HG03378 (cell line): Measurements from ENCODE around the gene CAMKK1.
"Not testable (repeated sequence)": the region's sequence is repeated elsewhere in the genome, so short reads cannot be mapped to it uniquely, and the experiment has no call there.

Experiments used
- ATAC-seq: cut with Tn5 transposase; IDR thresholded peaks from one replicate; pipeline ENCODE4 v1.9.1; 2021; ENCODE audit warnings: mild to moderate bottlenecking, moderate library complexity; ENCODE audit not compliant: unreplicated experiment

The CAMKK1 gene

DNA sequence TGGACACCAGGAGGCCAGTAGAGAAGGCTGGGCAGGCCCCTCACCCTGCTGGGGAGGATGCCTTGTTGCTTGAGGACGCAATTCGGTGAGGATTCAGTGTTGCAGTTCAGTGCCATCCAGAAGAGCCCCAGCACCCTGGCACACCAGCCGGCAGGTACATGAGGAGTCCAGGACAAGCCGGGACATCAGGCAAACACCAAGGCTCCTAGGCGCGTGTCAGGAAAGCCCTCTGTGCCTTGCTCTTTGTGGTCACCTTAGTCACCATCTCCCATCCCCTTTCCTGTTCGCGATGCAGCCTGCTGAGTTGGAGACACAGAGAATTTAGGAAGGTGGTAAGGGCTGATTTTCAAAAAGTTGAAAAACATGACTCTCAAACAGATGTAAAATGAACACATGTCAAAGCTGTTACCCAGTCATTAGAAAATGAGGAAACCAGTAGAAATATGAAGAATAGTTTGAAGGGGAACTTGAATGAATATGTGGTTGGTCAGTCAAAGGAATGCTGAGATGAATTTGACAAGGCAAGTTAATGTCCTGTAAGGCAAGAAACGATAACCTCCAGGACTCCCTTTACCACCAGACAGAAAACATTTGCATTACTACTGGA, 44.5 kb downstream of the CAMKK1 start:
- ATAC-seq: no peak

DNA sequence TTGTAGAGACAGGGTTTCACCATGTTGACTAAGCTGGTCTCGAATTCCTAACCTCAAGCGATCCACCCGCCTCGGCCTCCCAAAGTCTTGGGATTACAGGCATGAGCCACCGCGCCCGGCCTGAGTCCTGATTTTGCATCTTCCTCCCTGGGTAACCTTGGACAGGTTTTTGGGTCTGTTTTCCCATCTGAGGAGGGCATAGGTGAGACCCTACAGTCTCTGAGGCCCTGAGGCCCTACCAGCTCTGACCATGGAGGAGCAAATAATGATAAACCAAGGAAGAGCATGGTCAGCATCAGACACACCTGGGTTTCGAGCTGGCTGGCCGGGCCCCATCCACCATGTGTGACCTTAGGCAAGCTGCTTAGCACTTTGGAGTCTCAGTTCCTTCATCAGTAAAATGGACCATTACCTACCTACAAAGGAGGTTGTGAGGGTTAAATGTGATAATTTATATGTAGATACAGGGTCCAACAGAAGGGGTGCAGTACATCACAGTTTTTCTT, 45.6 kb downstream of the CAMKK1 start:
- ATAC-seq: no peak

DNA sequence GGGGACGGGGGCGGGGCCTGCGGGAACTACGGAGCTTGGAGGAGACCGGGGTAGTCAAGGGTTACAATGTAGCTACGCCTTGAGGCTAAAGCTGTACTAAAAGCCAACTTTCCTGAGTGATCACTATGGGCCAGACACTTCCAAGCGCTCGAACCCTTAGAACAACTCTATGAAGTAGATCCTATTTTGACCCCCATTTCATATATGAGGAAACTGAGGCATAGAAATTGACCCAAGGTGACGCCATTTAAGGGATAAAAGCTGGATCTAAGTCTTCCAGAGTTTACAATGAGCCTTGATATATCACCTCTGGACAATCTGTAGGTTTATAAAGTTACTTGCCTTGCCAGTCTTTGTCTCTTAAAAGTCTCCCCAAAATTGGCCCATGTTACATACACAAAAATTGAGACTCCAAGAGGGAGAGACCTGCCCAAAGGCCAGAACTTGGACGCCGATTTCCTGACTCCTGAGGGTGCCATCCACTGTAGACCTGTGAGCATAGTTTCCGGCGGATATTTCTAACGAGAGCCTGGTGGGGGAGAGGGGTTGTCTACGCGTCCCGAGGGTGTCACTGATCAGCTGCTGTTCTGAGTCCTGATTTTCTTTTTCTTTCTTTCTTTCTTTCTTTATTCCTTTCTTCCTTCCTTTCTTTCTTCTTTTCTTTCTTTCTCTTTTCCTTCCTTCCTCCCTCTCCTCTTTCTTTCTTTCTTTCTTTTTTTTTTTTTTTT, 46.3 kb downstream of the CAMKK1 start:
- ATAC-seq: peak; percentile 39

DNA sequence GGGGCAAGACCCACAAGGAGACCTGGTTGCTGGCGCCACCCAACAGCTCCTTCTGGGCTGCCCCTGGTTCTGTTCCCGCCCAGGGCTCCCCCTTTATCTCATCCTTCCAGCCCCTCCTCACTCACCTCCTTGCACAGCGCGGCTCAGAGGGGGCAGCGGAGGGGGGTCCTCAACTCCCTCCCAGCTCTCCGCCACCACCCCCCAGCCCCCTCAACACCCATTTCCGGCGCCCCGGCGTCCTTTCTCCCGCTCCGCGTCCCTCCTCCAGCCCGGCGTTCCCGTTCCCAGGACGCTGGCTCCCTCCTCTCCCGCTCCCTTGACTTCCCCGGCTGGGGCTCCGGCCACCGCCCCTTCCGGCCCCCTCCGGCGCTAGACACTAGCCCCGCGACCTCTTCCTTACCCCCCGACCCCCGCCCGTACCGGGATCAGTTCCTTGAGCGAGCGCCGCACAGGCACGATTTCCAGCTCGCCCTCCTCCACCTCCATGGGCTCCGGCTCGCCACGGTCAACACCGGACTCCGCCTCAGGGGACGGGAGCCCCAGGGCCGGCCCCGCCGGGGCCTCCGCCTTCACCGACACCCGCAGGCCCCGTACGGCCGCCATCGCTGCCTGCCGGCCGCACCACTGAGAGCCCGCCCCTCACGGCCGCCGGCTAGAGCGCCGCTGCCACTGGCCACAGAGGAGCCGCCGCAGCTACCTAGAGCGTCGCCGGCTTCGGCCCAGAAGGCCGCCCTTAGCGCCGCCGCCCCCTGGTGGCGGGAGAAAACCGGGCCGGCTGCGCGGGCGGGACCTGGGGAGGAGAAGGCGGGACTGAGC, 47.0 kb downstream of the CAMKK1 start, which contains the start of gene NCBP3:
NCBP3 (minus strand) TSS at position 626 of the 816 bp plus-strand sequence; CDS start at position 603, 23 bp downstream.
- ATAC-seq: peak; percentile 58

DNA sequence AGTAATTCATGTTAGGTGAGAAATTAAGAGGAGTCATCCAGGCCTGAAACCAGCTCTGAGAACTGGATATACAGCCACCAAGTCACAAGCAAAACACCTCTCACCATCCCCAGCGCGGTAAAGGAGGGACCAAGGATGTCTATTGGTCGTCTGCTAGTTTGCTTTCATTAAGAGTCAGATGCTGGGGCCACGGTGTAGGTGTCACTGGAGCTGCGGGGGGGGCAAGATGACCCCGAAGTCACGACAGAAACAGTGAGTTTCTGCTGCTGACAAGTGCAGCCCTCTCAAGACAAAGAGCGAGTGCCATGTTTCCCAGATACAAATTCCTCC, 47.6 kb downstream of the CAMKK1 start:
- ATAC-seq: no peak

DNA sequence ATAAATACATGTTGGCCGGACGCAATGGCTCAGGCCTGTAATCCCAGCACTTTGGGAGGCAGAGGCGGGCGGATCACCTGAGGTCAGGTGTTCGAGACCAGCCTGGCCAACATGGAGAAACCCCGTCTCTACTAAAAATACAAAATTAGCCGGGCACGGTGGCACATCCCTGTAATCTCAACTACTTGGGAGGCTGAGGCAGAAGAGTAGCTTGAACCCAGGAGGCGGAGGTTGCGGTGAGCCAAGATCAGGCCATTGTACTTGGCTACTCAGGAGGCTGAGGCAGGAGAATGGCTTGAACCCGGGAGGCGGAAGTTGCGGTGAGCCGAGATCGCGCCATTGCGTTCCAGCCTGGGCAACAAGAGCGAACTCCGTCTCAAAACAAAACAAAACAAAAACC, 48.3 kb downstream of the CAMKK1 start:
- ATAC-seq: not testable (repeated sequence)

DNA sequence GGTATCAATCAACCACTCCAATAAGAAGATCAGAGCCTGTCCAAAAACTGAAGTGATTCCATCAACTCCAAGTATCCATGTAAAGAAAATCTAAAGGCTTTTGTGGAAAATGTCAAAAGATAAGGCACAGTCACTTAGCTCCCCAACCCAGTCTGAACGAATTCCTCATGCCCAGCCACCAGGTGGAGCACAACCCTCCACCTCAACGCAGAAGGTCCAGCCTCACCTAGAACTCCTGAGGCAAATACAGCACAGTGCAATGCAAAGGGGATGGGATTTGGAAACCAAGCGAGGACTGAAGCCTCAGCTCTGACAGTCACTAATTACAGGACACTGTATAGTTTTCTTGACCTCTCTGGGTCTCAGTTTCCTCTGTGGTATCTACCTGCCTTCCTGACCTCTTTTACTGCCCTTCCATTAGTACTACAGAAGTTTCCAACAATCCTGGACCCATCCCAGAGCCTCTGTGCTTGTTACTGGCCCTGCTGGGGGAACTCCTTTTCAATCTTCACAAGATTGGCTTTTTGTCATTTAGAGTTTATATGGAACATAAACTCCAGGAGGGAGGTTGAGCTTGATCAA, 48.8 kb downstream of the CAMKK1 start:
- ATAC-seq: no peak

DNA sequence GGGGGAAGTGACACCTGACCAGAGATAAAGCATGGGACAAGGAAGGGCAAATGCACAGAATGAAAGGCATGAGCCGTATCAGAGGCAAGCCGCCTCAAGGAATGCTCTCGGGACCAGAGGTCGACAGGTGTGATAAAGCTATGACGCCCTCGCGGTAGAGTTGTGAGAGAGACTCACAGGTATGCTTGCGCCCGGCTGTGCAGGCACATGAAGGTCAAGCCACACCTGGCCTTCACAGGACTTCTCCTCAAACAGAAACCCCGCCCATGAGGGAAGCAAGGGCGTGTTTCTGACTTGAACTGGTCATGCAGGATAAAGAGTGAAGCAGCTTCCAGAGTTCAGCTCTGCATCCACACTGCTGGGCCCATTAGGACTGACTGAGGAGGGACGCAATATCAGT, 54.6 kb downstream of the CAMKK1 start:
- no peak for ATAC-seq

DNA sequence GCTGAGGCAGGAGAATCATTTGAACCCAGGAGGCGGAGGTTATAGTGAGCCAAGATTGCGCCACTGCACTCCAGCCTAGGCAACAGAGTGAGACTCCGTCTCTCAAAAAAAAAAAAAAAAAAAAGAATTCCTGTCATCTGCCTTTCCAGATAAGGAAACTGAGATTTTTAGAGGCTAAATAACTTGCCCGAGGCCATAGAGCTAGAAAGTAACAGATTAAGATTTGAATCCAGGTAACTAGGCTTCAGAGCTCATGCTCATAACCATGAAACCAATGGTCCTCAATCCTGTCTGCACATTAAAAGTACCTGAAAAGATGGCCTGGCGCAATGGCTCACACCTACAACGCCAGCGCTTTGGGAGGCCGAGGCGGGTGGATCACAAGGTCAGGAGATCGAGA, 56.3 kb downstream of the CAMKK1 start:
- ATAC-seq: no peak

DNA sequence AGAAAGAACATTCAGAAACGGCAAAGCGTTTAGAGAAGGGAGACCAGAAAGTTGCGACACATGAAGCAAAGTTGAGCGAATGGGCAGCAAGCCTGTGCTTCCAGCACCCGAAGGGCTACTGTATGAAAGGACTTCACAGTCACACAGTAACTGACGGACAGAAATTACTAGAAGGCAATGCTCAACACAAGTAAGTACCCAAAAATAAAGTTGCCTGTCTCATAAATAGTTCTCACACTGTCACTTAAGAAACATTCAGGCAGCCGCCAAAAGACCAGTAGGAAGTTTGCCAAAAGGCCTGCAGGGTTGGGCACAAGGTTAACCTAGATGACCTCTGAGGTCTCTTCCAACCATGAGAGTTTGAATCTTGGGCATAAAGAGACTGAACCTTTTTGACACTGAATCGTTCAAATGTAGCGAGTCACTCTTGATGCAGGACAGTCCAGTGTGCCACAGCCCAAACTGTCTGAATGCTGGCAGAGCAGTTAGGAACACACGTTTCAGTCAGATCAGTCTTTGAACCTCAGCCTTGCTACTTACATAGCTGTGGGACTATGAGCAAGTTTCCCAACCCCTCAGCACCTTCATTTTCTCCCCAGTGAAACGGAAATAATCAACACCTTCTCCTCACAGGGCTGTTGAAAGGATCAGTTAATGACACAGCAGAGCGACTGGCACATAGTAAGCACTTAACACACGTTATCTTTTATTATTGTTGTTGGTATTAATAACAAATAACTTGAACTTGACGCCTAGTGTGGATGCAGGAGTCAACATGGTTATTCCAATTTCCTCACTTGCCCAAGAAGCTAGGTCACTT, 57.2 kb downstream of the CAMKK1 start:
- no peak for ATAC-seq

DNA sequence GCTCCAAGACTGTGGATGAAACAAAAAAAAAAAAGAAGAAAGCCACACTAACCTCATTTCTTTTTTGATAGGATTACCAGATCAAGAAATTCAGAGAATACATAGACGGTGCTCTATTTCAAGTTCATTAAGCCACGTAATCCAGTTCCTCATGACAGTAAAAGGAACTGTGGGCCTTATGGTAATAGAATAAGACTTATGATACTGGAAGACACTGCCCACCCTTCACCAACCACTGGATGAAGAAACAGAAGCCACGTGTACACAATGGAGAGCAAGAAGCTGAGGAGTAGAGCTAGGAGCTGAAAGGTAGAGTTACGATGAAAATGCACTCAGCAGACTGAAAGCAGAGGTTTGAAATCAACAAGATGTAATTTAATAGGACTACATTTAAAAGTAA, 58.0 kb downstream of the CAMKK1 start:
- ATAC-seq: no peak

DNA sequence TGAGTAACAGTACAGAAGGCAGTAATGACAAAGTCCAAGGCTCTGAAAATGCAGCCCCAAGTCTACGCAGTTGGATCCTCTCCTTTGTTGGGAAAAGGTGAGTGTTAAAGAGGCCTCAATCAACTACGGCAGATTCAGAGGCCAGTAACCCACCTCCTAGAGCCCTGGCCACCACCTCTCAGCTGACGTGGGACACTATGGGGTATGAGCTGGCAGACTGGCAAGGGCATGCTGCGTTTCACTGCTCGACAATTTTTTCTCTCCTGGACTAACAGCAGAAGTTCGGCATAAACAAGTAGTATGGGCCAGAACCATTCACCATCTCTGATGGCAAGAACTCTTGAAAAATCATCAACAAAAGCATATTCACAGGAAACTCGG, 64.0 kb downstream of the CAMKK1 start:
- no peak for ATAC-seq

DNA sequence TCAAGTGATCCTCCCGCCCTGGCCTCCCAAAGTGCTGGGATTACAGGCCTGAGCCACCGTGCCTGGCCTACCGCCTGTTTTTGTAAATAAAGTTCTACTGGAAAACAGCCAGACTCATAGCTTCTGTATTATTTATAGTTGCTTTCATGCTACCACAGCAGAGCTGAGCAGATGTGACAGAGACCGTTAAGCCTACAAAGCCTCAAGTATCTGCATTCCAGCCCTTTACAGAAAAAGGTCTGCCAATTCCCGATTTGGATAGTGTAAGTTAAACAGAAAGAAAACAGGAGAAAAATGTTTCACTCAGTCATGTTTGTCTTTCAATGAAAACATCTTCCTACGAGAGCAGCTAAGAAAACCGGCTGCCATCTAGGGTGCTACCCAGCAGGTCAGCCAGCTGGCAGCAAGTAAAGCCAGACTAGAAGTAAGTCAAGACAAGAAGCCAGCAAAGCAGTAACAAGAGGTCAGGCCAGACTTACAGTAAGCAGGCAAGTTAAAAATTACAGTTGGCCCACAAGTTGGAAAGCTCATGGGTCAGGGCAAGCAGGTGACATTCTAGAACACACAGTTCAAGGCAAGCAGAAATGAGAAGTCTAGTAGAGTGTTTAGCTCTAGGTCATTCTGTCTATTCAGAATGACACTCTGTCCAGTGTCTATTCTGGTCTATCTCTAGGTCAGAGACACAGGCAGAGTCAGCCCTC, 64.6 kb downstream of the CAMKK1 start:
- no peak for ATAC-seq

DNA sequence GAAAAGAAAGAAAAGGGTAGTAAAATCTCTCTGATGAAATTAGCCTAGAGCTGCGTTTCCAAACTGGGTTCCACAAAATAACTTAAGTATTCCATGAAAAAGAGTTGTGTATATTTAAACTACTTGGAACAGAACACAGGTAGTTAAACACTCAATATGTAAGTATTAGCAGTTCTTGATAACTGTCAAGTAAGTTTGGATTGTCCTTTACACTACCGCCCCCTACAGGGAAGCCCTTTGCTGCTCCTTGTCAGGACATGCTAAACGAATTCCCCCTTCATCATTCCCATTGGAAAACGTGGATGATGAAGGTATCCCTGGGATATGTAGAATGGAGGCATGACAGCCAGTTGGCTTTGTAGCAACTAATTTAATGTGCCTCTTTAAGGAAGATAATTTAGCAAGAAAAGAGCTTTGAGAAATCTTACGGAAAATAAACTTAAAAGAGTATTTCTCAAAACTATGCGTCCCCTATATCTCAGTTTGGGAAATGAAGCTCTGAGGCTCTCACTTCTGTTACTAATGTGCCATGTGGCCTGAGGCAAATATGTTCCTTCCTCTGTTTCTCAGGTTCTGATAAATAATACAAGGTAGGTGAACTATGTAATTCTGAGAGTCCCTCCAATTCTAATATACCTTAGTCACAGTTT, 65.6 kb downstream of the CAMKK1 start:
- no peak for ATAC-seq

DNA sequence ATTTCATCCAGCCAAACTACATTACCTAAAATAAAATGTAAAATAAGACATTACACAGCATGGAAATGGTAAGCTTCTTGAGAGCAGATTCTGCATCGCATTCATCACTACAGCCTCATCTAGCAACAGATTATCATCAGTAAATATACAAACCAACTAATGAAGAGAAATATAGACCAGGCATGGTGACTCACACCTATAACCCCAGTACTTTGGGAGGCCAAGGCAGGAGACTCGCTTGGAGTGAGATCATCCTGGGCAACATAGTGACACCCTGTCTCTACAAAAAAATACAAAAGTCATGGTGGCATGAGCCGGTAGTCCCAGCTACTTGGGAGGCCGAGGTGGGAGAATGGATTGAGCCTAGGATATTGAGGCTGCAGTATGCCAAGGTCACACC, 66.7 kb downstream of the CAMKK1 start:
- ATAC-seq: no peak

DNA sequence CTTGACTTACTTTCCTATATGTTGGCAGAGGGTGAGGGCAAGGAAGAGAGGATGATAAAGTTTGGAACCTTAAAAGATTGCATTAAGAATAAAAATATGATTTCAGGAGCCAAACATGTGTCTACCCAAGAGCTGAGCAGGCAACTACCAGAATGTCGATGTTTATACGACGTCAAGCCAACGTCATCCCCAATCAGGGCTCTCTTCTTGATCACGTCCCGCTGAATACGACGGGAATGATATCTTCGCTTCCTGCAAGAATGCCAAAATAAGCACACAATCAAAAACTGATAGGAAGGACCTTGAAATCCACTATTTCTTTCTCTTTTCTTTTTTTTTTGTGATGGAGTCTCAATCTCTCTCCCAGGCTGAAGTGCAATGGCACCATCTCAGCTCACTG, 71.8 kb downstream of the CAMKK1 start:
- no peak for ATAC-seq

DNA sequence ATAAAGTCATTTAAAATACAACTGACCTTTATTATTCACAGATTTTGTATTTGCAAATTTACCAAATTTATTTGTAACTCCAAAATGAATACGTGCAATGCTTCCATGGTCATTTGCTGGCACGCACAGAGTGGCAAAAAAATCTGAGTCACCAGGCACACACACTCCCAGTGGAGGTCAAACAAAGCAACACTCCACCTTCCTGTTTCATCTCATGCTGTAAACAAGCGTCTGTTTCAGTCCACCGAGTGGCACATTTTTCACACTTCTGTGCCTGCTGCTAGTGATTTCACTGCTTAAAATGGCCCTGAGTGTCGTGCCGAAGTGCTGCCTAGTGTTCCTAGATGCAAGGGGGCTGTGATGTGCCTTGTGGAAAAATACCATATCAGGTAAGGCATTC, 74.1 kb downstream of the CAMKK1 start:
- no peak for ATAC-seq

DNA sequence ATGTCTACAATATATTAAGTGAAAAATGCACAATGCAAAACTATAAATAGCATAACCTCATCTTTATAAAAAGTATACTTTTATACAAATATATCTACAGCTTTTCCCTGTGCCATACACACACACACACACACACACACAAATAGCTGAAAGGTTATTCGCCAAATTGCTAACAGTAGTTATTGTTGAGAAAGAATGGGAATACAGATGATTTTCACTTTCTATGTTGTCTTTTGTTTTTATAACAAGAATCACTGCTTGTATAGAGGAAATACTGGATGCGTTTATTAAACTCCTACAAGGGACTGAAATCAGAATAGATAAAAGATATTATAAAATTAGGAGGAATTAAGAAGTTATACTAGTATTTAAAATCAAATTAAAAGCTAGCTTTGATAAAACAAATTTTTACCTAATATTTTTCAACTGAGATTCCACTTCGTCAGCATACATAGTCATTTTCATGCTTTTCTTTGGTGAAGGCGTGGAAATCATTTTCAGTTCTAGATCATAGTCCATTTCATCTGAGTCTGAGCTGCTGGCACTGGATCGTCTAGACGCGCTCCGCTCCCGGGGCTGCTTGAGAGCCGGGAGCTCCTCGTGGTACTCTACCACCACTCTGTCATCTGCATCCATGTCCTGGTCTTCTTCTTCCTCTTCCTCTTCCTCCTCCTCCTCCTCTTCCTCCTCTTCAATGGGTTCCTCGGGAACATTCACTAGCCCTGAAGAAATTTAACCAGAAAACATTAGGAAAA, 74.8 kb downstream of the CAMKK1 start:
- ATAC-seq: no peak

DNA sequence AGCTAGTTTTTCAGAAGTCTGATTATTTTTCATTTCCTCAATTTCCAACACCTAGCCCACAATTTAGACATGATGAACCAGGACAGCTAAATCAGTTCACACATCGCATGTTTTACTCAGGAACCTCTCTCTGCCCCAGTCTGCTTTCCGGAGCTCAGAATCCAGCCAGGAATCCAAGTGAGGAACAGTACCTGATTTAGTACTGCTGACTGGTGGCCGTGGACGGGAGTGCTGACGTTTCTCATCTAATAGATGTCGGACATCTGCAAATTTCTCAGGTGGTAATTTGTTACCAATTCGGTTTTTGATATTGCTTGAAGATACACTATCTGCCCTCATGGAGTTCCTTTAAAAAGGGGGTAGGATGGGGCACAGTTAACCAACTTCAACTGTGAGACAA, 76.9 kb downstream of the CAMKK1 start:
- no peak for ATAC-seq
